Sigmoid colon (tissue), 7 donors: ENCODE results near the gene HSPG2. TPM values are rescaled to one million over a fixed set of nuclear protein-coding genes. Genes with fewer than 3 reads are reported as not detected.

Experiments used
- DNase-seq: peaks from one replicate; pipeline ENCODE4 v3.0.0-alpha.2; 2019
- H3K27ac ChIP-seq, 4 donors: fragments of 200-600 bp; sonication (generic); one replicate each; pipeline ENCODE4 v1.5.1; 2016 to 2019; ENCODE audit warnings: mild to moderate bottlenecking in 1 of 4
- H3K27me3 ChIP-seq, 3 donors: fragments of 200-600 bp; sonication (generic); one replicate each; pipeline ENCODE4 v1.5.1; 2019; ENCODE audit warnings: mild to moderate bottlenecking in 1 of 3
- H3K36me3 ChIP-seq, 4 donors: fragments of 200-600 bp; sonication (generic); one replicate each; pipeline ENCODE4 v1.5.1; 2016 to 2019
- H3K4me1 ChIP-seq, 4 donors: fragments of 200-600 bp; sonication (generic); one replicate each; pipeline ENCODE4 v1.5.1; 2017 to 2019
- H3K4me3 ChIP-seq, 4 donors: fragments of 200-600 bp; sonication (generic); one replicate each; pipeline ENCODE4 v1.5.1; 2017 to 2019; ENCODE audit warnings: mild to moderate bottlenecking in 2 of 4, moderate library complexity in 1 of 4
- H3K9me3 ChIP-seq, 4 donors: fragments of 200-600 bp in 3 of 4; sonication (generic) in 3 of 4; one replicate each; pipeline versions ENCODE4 v1.5.1 to v1.6.1; 2013 to 2019
- CTCF ChIP-seq, 4 experiments: fragments of 450-650 bp in 3 of 4; fragments of 200-600 bp in 1 of 4; IDR thresholded peaks; one replicate each; pipeline ENCODE4 v1.5.1; 2016 to 2019; ENCODE audit warnings: antibody characterized with exemption in 4 of 4, mild to moderate bottlenecking in 3 of 4, moderate library complexity in 2 of 4
- EP300 ChIP-seq, 4 donors: sonication (generic); formaldehyde crosslinking; IDR thresholded peaks; one replicate each; pipeline ENCODE4 v1.6.1; 2017; ENCODE audit warnings: antibody characterized with exemption in 4 of 4
- POLR2A ChIP-seq, 2 donors: fragments of 450-650 bp; IDR thresholded peaks; one replicate each; pipeline ENCODE4 v1.6.1; 2016; ENCODE audit warnings: antibody characterized with exemption in 2 of 2, mild to moderate bottlenecking in 2 of 2, moderate library complexity in 2 of 2
- POLR2AphosphoS5 ChIP-seq, 4 donors: sonication (generic); formaldehyde crosslinking; IDR thresholded peaks; one replicate each; pipeline ENCODE4 v1.6.1; 2017; ENCODE audit warnings: antibody characterized with exemption in 4 of 4
- WGBS, 2 donors: extraction: QIAGEN DNeasy Blood & Tissue Kit; methylation state at CpG; one replicate each; pipeline ENCODE4 v1.1.7; 2013; 5-methylcytosine and 5-hydroxymethylcytosine counted together
- intact Hi-C: fragments of 100-400 bp; cut with DNase I; formaldehyde crosslinking; loops from one replicate; pipeline ENCODE4 v1.15.1; 2023
- polyA plus RNA-seq, 3 donors: library from polyadenylated mRNA; stranded (reverse); fragments of 200-250 nt; gene quantifications; one replicate each; pipeline ENCODE4 v1.2.3, GENCODE V29; 2013
- total RNA-seq, 4 donors: library from RNA; depleted of rRNA; stranded (reverse); fragments of >200 nt; gene quantifications; one replicate each; pipeline ENCODE4 v1.1.0, GENCODE V29; 2016
- donor health status: healthy with polysubstance abuse.
- donor health status: Bipolar disorder and iron deficiency.
- donor health status: healthy.

HSPG2 gene
- total and polyA plus RNA-seq, 7 donors = 6.0 to 761 (median 104) TPM

- no peaks in the 10 kb centered on the region for H3K36me3 ChIP-seq
- H3K27me3 ChIP-seq = no peaks in the 10 kb centered on the region
- intact Hi-C loops = no loop called here
- no peak overlapping the region for H3K4me3 ChIP-seq
- 83 to 84% methylated on average over 6 of the region's 6 CpGs for WGBS, 2 donors
- H3K9me3 ChIP-seq = no peaks in the 10 kb centered on the region
- peak overlapping the region in 2 of 4 donors; percentile 17 to 41 for H3K27ac ChIP-seq
- no peak for DNase-seq
- peaks cover 0 to 25% (median 22%) of the 10 kb centered on the region in 4 donors for H3K4me1 ChIP-seq
- TF ChIP-seq POLR2A (IDR thresholded peaks at IDR 0.05) (no peak), POLR2AphosphoS5 (IDR thresholded peaks at IDR 0.05) (no peak), EP300 (IDR thresholded peaks at IDR 0.05) (no peak), CTCF (IDR thresholded peaks at IDR 0.05) (no peak)
These were observed 15.8 kb upstream of the HSPG2 start for GRCh38 chr1:21952786-21953520.

GRCh38 chr1:21951226-21951870, 14.2 kb upstream of the HSPG2 start:
- Histone ChIP-seq H3K36me3 (no peaks in the 10 kb centered on the region), H3K27me3 (no peaks in the 10 kb centered on the region), H3K4me3 (no peak overlapping the region), H3K4me1 (peaks cover 0 to 15% (median 12%) of the 10 kb centered on the region in 4 donors), H3K27ac (no peak overlapping the region), H3K9me3 (no peaks in the 10 kb centered on the region)
- intact Hi-C loops = no loop called here
- no peak for TF ChIP-seq CTCF (IDR thresholded peaks at IDR 0.05)
- TF ChIP-seq EP300 (IDR thresholded peaks at IDR 0.05) = no peak
- no peak for TF ChIP-seq POLR2A (IDR thresholded peaks at IDR 0.05)
- TF ChIP-seq POLR2AphosphoS5 (IDR thresholded peaks at IDR 0.05) = no peak
- no peak for DNase-seq
- WGBS, 2 donors = 87 to 89% methylated on average over 12 of the region's 12 CpGs

- intact Hi-C loops = no loop called here
- no peak for DNase-seq
- H3K27me3 ChIP-seq = no peaks in the 10 kb centered on the region
- H3K36me3 ChIP-seq = no peaks in the 10 kb centered on the region
- H3K4me3 ChIP-seq = no peak overlapping the region
- no peaks in the 10 kb centered on the region for H3K9me3 ChIP-seq
- peaks cover 0 to 9% (median 6%) of the 10 kb centered on the region in 4 donors for H3K4me1 ChIP-seq
- no peak overlapping the region for H3K27ac ChIP-seq
- TF ChIP-seq EP300 (IDR thresholded peaks at IDR 0.05) (no peak), CTCF (IDR thresholded peaks at IDR 0.05) (no peak), POLR2AphosphoS5 (IDR thresholded peaks at IDR 0.05) (no peak), POLR2A (IDR thresholded peaks at IDR 0.05) (no peak)
- WGBS, 2 donors = 94 to 96% methylated on average over 7 of the region's 7 CpGs
These were observed 13.6 kb upstream of the HSPG2 start for GRCh38 chr1:21950734-21951133.

GRCh38 chr1:21946836-21947587, 9.9 kb upstream of the HSPG2 start:
- Histone ChIP-seq H3K27me3 (no peaks in the 10 kb centered on the region), H3K36me3 (no peaks in the 10 kb centered on the region), H3K4me1 (peaks cover 3 to 33% (median 28%) of the 10 kb centered on the region in 4 donors), H3K4me3 (no peak overlapping the region), H3K27ac (peak overlapping the region in 3 of 4 donors; percentile 33 to 46 (median 46)), H3K9me3 (no peaks in the 10 kb centered on the region)
- no peak for DNase-seq
- intact Hi-C loops = loop anchor here (10.0 kb wide), 1 partner anchor 82 kb away; no protein-coding TSS in a partner anchor
- TF ChIP-seq POLR2A (IDR thresholded peaks at IDR 0.05) = no peak
- no peak for TF ChIP-seq EP300 (IDR thresholded peaks at IDR 0.05)
- no peak for TF ChIP-seq CTCF (IDR thresholded peaks at IDR 0.05)
- no peak for TF ChIP-seq POLR2AphosphoS5 (IDR thresholded peaks at IDR 0.05)
- WGBS, 2 donors = 68 to 79% methylated on average over 11 of the region's 11 CpGs
